Brain pericyte (primary cell): ENCODE results near the gene GTPBP3.
A peak's percentile ranks its signal among the peaks of the same experiment; 100 is the strongest.

Source experiments
- DNase-seq: peaks from one replicate; pipeline ENCODE4 v3.0.0-alpha.2; 2012; ENCODE audit warnings: low read depth, low spot score

The GTPBP3 gene

DNA sequence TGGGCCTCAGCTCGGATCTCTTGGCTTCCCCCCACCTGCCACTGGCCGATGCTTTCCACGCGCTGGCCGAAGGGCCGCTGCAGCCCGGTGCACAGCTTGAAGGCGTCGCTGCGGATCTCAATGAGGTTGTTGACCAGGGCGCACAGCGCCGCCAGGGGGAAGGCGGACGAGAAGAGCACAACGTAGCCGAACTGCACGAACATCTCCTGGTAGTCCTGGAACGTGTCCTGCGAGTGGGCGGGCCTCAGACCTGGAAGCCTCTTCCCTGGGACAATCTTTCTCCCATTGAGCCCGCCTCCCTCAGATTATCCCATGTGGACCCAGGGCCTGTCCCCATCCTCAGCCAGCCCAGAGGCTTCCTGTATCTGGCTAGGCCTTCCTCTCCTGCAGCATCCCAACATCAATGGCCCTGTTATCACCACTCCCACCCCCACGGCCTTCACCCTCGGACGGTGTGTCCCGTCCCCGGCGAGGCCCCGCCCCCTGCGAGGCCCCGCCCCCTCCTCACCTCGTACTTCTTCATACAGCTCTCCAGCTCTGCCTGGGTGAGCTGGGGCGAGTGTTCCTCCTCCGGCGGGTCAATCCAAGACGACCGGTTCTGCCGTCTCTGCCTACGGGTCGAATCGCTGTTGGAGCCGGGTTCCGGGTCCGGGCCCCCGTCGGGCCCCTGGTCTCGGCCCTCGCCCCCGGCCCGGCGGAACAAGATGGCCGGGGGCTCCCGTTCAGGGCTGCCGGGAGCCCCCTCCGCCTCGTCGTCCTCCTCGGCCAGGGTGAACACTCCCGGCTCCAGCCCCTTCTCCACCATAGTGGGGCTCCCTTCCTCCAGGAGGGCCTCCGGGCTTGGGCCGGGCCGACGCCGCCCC, 9.5 kb upstream of the GTPBP3 start:
- DNase-seq, result no peak

DNA sequence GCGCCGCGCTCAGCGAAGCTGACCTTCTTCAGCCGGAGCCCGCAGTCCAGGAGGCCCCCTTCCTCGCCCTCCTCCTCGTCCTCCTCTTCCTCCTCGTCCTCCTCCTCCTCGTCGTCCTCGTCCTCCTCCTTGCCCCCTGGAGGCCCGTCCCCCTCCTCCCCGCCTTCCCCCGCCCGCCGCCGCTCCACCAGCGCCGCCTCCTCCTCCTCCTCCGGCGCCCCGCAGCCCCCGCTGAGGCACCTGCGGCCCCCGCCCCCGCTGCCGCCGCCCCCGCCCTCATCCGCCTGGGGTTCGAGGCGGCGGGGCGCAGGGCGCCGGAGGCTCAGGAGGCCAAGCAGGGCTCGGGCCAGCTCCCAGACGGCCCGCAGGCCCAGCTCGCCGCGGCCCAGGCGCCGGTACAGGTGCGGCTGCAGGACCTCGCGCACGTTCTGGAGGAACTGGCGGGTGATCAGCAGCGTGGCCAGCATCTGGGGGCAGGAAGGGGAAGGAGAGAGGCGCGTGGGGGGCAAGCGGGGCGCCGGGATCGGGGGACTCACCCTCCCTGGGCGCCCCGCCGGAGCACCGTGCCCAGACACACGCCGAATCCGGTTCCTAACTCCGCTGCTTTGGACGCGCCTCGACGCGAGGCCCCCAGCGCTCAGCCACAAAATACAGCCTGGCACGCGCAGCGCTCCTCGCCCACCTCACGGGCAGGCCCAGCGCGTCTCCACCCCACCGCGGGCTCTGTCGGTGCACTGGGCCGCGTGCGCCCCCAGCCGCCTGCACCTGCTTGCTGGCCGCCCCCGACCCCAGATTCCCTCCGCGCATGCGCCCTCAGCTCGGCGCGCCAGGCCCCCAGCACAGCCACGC, 8.6 kb upstream of the GTPBP3 start:
- DNase-seq, result no peak

DNA sequence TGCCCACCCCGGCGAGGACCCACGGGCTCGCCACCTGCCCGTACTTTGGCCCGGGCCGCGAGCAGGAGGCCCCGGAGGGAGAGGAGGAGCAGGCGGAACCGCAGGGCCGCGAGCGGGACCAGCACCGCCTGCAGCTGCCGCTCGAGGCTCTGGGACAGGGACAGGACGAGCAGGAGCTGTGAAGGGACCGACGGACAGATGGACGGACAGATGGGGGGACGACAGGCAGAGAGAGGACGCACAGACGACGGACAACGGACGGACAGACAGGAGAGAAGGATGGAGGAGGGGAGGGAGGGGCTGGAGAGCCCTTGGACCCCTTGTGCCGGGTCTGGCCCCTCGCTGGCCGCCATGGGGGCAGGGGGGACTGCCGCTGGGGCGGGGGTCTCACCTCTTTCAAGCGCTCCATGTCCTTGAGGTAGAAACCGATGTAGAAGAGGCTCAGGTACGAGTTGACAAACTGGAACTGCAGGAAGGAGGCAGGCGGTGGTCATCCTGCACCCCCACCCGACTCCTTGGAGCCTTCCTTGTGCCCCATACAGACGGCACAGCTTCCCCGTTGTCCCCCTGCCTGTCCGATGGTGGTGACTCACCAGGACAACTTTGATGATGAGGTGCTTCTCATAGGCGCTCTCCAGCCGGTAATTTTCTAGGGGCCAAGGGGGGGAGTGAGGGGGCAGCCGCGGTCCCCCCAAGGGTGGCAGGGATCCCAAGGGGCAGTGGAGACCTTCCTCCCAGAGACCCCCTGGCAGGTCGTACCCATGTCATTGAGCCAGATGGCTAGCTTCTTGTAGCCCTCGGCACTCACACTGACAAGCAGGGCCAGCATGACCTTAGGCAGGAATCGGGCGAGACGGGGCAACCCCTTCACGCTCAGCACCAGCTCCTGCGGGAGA, 7.7 kb upstream of the GTPBP3 start:
- DNase-seq, result no peak

DNA sequence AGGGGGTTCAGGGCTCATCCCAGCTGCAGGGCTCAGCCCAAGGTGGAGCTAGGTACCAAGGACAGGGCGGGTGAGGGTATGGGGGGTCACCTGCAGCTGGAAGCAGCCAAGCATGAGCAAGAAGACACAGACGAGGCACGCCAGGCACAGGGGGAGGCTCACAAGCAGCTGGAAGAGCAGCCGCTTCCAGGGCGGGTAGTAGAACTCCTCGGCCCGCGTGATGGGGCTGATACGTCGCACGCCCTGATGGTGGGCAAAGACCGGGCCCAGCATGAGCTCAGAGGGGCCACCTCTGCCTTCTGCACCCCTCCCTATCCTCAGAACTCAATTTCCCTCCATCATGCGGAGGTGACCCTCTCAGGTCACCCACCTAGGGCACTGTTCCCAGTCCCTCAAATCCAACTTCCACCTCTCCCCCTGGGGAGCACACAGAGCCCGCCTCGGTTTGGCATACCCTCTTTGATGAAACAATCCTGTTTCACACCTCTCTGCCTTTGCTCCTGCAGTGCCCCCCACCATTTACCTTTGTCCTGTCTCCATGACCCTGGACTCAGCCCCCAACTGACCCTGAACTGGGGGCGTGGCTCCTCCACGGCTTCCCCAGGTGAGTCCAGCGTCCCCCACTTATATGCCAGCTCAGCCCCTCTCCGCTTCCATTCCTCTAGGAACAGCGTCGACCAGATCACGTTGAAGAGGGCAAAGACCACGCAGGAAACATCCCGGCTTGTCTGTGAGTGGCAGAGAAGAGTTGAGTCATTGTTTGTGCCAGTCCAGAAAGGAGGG, 6.9 kb upstream of the GTPBP3 start:
- DNase-seq, result no peak

DNA sequence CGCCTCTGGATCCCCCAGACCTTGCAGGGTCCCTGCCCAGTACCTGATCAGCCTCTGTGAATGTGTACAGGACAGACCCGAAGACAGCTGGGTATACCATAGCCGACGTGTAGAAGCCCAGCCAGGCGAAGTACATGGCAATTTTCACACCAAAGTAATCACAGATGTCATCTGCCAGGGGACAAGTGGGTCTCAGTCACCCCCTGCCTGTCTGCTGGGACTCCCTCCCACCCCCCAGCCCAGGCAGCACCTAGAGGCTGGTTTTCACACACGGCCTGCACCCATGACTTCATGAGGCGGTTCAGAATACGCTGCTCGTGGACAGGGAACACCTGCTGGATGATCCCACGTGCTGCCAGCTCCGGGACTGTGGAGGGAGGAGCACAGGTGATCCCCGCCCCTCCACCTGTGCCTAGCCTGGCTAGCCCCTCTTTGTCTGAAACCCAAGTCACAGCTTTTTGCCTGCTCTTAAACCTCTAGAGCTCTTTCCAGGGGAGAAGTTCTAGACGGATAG, 6.3 kb upstream of the GTPBP3 start:
- no peak for DNase-seq

DNA sequence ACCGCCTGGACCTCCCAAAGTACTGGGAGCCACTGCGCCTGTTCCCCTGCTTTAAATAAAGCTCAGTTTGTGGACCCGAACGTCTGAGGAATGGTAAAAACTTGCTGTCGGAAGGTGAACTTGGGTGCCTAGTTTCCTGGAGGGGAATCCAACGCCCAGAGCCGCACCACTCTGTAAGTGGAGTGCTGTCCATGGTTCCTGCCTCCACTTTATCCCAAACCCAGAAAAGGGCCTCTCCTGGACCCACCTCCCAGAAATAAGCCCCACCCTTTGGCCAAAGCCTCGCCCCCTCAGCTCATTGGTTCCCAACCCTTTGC, 5.0 kb upstream of the GTPBP3 start:
- no peak for DNase-seq

DNA sequence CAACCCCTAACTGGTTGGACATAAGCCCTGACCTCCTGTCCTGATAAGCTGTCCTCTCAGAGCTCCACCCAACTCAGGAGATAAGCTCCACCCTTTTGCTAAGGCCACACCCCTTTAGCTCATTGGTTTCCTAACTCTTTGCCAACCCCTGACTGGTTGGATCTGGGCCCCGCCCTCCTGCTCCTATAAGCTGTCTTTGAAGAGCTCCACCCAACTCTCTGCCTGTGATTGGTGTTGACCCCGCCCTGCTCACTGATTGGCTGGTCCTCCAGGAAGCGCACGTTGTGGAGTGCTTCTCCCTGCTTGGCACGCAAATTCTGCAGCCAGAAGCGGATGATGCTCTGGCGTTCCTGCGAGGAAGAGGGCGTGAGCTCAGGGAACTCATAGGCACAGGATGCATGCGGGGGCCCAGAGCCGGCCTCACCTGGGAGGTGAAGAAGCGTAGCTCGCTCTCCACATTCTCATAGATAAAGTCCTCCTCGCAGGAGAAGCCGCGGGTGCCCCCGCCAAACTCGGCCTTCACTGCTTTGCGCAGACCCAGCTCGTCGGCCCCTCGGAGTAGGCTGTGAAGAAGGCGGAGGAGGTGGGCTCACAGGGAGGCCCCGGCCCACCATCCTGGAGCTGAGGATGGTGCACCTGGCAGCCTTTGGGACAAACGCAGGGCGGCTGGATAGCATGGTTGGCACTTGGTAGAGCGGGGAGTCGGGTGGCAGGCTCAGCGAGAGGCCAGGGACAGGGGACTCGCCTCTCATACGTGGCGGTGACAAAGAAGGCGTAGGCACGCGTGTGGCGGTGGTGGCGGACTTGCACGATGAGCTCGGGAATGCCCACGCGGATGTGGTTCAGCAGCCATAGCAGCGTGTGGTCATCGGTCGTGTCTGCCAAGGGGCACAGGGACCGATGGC, 4.4 kb upstream of the GTPBP3 start:
- DNase-seq, result no peak

DNA sequence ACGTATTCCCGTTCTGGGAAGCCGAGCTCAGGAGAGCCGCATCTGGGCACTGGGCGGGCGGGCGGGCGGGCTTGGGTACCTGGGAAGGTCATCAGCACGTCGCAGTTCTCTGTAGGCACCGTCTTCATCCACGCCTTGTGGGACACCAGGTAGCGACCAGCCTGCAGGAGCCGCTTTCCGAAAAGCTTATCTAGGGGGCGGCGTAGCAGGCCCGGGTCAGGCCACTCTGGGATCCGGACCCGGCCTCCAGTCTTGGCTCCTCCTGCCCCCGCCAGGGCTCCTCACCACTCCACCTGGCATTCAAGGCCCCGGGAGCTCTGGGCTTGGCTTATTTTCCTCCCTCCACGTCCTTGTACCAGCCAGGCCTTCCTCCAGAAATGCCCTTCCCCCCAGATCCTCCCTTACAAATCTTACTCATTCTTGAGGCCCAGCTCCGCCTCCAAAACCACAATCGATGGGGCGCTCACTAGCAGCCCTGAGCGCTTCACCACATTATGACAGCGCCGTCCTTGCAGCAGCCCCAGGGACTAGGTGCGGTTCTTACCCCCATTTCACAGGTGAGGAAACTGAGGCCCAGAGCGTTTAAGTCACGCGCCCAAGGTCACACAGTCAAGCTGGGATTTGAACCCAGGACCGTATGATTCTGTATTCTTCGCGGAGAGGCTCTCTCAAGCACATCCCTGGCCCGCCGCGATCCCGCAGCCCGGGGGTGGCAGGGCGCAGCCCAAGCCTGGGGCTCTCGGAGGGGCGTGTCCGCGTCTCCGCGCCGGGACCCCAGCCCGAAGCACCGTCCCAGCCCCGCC, 3.5 kb upstream of the GTPBP3 start:
- no peak for DNase-seq

DNA sequence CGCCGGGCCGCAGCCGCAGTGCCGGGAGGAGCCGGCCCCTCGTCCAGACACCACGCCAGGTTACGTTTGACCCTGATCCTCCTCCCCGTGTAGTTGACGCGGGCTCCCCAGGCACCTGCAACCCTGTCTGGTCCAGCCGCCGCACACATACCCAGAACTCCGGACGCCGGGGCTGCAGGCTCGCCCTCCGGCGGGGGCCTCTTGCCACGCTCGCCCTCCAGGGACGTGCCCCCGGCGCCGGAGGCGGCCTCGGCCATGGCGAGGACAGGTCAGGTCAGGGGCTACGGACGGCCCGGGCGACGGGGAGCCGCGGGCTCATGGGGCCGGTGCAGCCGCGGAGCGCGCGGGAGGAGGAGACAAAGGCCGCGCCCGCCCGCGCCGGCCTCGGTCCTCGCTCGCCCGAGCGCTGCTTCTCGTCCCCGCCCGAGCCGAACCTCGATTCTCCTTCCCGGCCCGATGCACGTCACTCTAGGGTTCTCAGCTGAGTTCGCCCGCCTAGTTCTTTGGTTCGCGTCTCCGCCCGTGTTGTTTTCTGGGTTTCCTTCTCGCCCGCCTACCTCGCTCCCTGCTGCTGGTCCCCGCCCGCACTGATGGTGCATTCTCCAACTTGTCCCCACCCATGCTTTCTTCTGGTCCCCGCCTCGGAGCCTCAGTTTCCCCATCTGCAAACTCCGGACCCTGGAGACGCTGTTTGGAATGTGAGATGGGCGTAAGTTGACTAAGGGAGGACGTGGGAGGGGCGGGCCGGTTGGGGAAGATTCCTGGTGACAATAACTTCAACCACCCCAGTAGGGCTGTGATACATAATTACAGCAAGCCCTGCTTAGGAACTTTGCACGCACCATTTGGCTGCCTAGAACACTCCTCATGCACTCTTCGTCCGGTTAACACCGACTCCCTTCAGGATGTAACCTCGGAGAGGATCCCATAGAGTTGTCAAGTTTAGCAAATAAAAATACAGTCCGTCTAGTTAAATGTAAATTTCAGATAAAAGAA, 2.6 kb upstream of the GTPBP3 start, which contains the start of gene ANO8:
TSS of gene ANO8 (minus strand) at position 442 of the 996 bp plus-strand sequence. CDS start at position 257, 185 bp downstream.
- DNase-seq, result peak; percentile 91

DNA sequence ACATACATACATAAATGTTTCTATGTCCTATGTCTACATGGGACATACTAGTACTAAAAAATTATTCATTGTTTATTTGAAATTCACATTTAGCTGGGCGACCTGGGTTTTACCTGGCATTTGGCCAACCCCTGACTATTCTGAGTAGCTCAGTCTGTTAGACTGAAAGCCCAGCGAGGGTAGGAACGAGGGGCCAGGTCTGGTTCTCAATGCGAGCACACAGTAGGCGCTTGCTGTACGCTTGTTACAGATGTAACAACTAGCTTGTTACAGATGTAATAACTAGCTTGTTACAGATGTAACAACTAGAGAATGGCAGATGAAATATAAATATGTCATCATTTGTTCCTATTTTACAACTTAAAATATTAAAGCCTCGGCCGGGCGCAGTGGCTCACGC, 1.8 kb upstream of the GTPBP3 start:
- DNase-seq, result no peak

DNA sequence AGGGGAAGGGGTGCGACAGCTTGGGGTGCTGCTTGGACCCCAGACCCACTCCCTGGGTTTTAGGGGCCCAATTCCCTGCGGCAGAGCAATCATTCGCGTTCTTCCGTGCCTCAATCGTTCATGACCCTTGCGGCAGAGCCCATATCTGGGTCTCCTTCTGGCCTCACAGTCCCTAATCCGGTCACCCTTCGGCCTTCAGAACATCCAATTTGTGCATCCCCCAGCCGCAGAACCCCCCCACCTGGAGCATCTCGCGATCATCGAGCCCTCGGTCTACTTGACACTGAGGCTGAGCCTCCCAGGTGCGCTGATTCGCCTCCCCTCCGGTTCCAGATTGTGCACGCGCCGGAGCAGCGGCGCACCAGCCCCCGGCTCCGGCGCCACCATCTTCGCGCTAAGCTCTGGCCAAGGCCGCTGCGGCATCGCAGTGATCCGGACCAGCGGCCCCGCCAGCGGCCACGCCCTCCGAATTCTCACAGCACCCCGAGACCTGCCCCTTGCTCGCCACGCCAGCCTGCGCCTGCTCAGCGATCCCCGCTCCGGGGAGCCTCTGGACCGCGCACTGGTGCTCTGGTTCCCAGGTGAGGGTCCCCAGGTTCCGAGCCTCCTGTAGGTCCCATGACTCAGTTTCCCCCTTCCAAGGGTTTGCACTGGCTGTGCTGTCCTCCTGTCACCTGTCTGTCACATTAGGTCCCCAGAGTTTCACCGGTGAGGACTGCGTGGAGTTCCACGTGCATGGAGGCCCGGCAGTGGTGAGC, 501 bp downstream of the GTPBP3 start:
- no peak for DNase-seq

DNA sequence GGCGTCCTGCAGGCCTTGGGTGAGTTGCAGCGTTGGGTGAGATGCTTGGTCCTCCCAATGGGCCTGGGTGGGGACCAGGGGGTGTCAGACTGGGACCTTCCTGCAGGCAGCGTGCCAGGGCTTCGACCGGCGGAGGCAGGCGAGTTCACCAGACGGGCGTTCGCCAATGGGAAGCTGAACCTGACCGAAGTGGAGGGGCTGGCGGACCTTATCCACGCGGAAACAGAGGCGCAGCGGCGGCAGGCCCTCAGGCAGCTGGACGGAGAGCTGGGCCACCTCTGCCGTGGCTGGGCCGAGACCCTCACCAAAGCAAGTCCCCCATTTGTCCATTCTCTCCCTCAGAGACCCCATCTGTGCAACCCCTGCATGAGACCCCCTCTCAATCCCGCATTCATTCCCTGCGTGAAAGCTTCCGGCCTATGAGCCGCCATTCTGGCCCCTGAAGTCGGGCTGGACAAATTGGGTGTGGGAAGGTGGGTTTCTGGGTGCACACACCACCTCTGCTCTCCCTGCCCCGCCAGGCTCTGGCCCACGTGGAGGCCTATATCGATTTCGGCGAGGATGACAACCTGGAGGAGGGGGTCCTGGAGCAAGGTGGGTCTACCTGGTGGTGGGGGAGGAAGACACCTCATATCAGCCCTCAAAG, 1.2 kb downstream of the GTPBP3 start:
- DNase-seq, result no peak

DNA sequence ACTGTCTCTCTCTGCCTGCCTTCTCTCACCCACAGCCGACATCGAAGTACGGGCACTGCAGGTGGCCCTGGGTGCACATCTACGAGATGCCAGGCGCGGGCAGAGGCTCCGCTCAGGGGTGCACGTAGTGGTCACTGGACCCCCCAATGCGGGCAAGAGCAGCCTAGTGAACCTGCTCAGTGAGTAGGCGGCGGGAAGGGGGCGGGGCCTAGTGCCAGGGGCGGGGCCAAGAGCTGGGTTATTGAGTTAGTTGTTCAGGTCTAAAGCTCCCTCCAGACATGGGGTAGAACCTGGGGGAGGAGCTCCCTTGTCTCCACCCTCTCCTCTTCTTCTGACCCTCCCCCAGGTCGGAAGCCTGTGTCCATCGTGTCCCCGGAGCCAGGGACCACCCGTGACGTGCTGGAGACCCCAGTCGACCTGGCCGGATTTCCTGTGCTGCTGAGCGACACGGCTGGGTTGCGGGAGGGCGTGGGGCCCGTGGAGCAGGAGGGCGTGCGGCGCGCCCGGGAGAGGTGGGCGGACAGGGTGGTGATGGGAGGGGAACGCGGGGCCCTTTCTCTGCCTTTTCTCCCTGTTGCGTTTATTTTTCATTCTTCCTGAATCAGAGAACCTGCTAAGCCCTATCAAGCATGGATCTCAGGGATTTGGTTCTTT, 1.9 kb downstream of the GTPBP3 start:
- no peak for DNase-seq

DNA sequence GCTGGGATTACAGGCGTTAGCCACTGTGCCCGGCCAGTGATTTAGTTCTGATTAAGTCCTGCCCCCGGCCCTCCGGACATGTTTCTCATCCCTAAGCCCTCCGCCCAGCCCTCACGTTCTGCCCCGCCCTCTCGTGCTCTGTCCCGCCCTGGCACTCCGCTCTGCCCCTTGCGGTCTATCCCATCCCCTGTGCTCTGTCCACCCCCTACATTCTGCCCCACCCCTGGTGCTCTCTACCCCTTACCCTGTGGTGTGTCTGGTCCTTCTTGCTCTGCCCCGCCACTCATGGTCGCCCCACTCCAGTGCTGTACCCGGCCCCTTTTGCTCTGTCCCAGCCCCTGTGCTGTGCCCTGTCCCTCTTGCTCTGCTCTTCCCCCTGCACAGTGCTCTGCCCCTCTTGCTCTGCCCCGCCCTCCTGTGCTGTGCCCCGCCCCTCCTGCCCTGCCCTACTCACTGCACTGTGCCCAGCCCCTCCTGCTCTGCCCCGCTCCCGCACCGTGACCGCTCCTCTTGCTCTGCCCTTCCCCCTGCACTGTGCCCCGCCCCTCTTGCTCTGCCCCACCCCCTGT, 3.0 kb downstream of the GTPBP3 start:
- no peak for DNase-seq

DNA sequence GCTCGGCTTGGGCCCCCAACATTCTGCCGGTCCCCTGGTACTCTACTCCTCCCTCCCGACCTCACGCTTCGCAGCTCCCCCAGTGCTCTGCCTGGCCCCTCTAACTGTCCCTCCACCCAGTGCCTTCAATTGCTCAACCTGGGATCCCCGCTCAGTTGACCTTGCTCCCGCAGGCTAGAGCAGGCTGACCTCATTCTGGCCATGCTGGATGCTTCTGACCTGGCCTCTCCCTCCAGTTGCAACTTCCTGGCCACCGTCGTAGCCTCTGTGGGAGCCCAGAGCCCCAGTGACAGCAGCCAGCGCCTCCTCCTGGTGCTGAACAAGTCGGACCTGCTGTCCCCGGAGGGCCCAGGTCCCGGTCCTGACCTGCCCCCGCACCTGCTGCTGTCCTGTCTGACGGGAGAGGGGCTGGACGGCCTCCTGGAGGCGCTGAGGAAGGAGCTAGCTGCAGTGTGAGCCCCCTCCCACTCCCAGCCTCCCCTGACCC, 3.6 kb downstream of the GTPBP3 start:
- DNase-seq, result no peak
